ENCODE measurements around the gene ZNF697. TPM values are rescaled to one million over a fixed set of nuclear protein-coding genes. Genes with fewer than 3 reads are reported as not detected.

Gene ZNF697
- total and polyA plus RNA-seq, 7 donors = 1.3 to 4.9 (median 2.9) TPM

DNA sequence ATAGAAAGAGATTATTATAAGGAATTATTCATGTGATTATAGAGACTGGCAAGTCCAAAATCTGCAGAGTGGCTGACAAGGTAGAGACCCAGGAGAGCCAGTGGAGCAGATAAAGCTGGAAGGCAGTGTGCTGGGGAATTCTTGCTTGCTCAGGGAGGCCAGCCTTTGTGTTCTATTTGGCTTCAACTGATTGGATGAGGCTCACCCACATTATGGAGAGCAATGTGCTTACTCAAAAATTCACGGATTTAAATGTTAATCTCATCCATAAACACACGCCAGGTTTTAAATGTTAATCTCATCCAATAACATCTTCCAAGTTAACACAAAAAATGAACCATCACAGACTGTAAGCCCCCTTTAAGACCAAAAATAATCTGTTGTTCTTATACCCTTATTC lies 33.5 kb upstream of the ZNF697 start:
- no peaks in the 10 kb centered on the region for H3K4me1 ChIP-seq
- no peaks in the 10 kb centered on the region for H3K9me3 ChIP-seq
- intact Hi-C loops (cut with DNase I) = no loop called here
- TF ChIP-seq, protein P1, sequence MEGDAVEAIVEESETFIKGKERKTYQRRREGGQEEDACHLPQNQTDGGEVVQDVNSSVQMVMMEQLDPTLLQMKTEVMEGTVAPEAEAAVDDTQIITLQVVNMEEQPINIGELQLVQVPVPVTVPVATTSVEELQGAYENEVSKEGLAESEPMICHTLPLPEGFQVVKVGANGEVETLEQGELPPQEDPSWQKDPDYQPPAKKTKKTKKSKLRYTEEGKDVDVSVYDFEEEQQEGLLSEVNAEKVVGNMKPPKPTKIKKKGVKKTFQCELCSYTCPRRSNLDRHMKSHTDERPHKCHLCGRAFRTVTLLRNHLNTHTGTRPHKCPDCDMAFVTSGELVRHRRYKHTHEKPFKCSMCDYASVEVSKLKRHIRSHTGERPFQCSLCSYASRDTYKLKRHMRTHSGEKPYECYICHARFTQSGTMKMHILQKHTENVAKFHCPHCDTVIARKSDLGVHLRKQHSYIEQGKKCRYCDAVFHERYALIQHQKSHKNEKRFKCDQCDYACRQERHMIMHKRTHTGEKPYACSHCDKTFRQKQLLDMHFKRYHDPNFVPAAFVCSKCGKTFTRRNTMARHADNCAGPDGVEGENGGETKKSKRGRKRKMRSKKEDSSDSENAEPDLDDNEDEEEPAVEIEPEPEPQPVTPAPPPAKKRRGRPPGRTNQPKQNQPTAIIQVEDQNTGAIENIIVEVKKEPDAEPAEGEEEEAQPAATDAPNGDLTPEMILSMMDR (IDR thresholded peaks at IDR 0.05) = no peak
- H3K4me3 ChIP-seq = no peak overlapping the region
- DNase-seq = no peak
- no peaks in the 10 kb centered on the region for H3K27me3 ChIP-seq (ENCODE audit: insufficient read depth in 3 of 3, low read length in 2 of 3)
- whole genome bisulfite sequencing, 3 donors = 82 to 87% (median 85%) methylated on average over 2 of the region's 2 CpGs
- no peak overlapping the region for H3K27ac ChIP-seq
- no peaks in the 10 kb centered on the region for H3K36me3 ChIP-seq (ENCODE audit: insufficient read depth in 1 of 2, low read depth in 1 of 2)
- no peak for ATAC-seq

DNA sequence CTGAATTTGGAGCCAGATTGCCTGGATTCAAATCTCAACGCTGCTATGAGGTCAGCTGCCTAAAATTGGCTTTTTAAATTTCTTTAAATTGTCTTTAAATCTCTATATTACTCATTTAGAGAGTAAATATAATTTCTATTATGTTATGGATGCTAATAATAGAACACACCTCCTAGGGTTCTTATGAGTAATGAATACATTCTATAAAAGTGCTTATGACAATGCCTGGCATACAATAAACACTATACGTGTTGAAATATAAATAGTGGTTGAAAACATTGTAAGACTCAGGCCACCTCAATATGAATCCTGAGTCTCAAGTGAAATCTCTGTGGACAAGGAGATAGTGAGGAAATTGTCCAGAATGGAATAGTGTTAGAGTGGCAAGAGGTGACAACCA lies 32.7 kb upstream of the ZNF697 start:
- no peak overlapping the region for H3K27ac ChIP-seq
- H3K36me3 ChIP-seq (ENCODE audit: insufficient read depth in 1 of 2, low read depth in 1 of 2) = no peaks in the 10 kb centered on the region
- intact Hi-C loops (cut with DNase I) = no loop called here
- H3K27me3 ChIP-seq (ENCODE audit: insufficient read depth in 3 of 3, low read length in 2 of 3) = no peaks in the 10 kb centered on the region
- H3K9me3 ChIP-seq = no peaks in the 10 kb centered on the region
- no peak for DNase-seq
- no peaks in the 10 kb centered on the region for H3K4me1 ChIP-seq
- no peak for ATAC-seq
- WGBS, 3 donors = 73 to 88% (median 84%) methylated on average over 2 of the region's 2 CpGs
- no peak overlapping the region for H3K4me3 ChIP-seq
- TF ChIP-seq, protein P1 (IDR thresholded peaks at IDR 0.05) = no peak

DNA sequence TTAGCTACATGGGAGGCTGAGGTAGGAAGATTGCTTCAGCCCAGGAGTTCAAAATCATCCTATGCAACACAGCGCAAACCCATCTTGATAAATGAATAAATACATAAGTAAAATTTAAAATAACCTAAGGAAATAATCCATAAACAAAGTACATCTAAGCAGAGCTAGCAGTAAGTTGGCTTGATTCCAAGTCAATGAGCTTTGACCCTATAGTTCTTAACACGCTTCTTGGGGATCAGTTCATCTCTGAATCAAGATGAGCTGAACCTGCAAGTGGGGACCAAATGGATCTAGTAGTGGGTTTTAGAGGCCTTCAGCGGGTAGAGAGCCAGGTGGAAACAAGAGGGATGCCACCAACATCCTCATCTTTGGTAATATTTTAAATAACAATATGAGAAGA lies 32.1 kb upstream of the ZNF697 start:
- no peak for DNase-seq
- Histone ChIP-seq H3K36me3 (ENCODE audit: insufficient read depth in 1 of 2, low read depth in 1 of 2) (no peaks in the 10 kb centered on the region), H3K27me3 (ENCODE audit: insufficient read depth in 3 of 3, low read length in 2 of 3) (no peaks in the 10 kb centered on the region), H3K27ac (no peak overlapping the region), H3K9me3 (no peaks in the 10 kb centered on the region), H3K4me1 (no peaks in the 10 kb centered on the region), H3K4me3 (no peak overlapping the region)
- no peak for ATAC-seq
- intact Hi-C loops (cut with DNase I) = no loop called here
- TF ChIP-seq, protein P1 (IDR thresholded peaks at IDR 0.05) = no peak
- WGBS, 3 donors = 93 to 97% (median 96%) methylated on average over 3 of the region's 3 CpGs

DNA sequence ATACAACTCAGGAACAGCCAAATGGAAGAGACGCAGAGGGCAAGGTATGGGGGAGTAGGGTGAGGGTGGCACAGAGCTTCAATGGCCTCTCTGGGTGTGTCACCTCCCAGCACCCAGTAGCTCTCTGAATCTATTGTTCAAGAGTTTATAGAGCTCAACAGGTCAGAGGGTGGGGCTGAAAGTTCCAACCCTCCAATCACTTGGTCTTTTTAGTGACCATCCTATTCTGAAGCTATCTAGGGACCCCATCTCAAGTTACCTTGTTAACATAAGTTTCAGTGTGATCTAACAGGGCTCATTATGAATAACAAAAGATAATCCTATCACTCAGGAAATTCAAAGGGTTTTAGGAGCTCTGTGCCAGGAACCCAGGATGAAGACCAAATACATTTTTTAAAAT lies 31.2 kb upstream of the ZNF697 start:
- intact Hi-C loops (cut with DNase I) = no loop called here
- 94 to 100% (median 98%) methylated on average over 1 of the region's 1 CpG for WGBS, 3 donors
- no peak for ATAC-seq

More for the DNA sequence above, 31.2 kb upstream of the ZNF697 start:
- TF ChIP-seq, protein P1 (IDR thresholded peaks at IDR 0.05) = no peak
- H3K36me3 ChIP-seq (ENCODE audit: insufficient read depth in 1 of 2, low read depth in 1 of 2) = no peaks in the 10 kb centered on the region
- no peak overlapping the region for H3K27ac ChIP-seq
- H3K27me3 ChIP-seq (ENCODE audit: insufficient read depth in 3 of 3, low read length in 2 of 3) = no peaks in the 10 kb centered on the region
- H3K4me3 ChIP-seq = no peak overlapping the region
- DNase-seq = no peak
- no peaks in the 10 kb centered on the region for H3K9me3 ChIP-seq
- no peaks in the 10 kb centered on the region for H3K4me1 ChIP-seq
